COLO668 (cell line): Measurements from ENCODE around the gene RPP25L.
A peak's percentile ranks its signal among the peaks of the same experiment; 100 is the strongest.
"Not testable (repeated sequence)": the region's sequence is repeated elsewhere in the genome, so short reads cannot be mapped to it uniquely, and the experiment has no call there.

ENCODE experiments used
- DNase-seq: peaks from one replicate; lab custom pipeline; 2025; ENCODE audit not compliant: unreplicated experiment; lab: John Stamatoyannopoulos, UW

The RPP25L gene, protein sequence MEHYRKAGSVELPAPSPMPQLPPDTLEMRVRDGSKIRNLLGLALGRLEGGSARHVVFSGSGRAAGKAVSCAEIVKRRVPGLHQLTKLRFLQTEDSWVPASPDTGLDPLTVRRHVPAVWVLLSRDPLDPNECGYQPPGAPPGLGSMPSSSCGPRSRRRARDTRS

DNA sequence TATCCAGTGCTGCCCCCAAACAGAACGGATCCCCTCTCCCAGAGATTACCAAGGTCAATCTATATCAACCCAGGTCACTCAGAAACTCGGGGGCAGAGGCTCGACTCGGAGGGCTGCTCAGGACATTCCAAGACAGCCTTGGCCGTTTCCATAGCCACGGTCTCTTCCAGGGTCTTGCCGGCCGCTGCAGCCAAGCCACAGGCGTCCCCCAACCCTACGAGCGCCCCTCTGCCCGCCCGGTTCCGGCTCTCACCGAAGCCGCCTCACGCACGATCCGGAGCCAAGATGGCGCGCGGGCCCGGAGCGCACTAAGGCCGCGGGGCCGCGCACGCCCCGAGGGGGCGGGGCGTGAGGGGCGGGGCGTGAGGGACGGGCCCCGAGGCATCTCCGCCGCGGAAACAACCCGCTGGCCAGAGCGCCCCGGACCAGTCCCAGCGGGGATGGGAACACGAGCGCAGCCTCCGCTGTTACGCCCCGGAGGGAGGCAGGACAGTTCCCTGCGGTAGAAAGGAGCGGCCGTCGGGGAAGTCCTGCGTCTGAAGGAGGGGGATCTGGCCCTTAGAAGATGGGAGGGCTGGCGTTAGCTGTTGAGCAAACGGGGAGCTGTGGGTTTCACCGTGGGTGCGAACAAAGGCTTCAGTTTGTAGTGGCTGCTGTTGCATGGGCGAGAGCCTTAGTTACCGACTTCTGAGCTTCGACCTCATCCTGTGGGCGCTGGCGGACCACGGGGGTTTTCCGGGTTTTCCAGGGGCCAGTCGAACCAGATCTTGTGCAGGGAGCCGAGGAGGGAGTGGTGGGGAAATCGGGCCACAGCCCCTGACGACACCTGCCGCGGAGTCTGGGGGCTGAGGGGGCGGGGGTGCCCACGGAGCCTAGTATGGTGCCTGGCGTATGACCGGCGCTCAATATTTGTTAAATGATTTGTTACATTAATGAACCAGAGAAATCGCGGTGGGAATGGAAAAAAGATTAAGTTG lies at the start of gene RPP25L:
RPP25L (minus strand) TSS at position 287 of the 977 bp plus-strand sequence. CDS start 801 bp downstream, outside the sequence.
- peak; percentile 94 for DNase-seq

DNA sequence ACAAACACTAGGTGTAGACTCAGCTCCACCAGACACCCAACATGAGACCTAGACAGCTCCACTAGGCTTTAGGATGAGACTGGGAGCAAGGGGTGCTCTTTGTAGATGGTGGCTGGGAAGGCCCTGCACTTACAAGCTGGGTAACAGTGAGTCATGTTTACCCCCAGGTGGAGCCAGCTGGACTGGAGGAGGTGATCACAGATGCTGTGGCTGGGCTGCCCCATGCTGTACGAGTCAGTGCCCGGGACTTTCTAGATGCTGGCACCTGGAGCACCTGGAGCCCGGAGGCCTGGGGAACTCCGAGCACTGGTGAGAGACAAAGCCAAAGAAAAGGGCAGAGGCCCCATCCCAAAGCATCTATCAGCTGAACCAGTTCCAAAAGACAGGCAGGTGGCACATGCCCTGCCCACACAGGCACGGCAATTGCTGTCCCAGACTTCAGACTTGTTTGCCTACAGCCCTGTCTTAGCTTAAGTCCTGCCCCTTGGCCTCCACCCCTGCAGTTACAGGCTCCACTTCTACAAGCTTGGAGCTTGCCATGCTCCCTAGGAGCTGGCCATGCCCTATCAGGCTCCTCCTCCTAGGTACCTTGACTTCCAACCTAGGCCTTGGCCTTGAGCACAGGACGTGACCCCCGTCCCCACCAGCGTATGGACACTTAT lies 47.8 kb upstream of the RPP25L start:
- peak; percentile 86 for DNase-seq

DNA sequence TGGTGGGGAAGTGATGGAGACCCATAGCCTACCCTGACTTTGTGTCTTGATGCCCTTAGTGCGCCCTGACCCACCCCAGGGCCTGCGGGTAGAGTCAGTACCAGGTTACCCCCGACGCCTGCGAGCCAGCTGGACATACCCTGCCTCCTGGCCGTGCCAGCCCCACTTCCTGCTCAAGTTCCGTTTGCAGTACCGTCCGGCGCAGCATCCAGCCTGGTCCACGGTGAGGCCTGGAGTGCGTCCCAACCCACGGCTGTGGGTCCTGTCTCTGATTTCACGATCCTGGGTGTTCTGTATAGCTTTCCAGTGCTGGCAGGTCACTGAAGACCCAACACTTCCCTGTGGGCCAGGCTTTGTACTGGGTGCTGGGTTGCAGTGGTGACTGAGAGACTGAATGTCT lies 46.6 kb upstream of the RPP25L start:
- DNase-seq, result no peak

DNA sequence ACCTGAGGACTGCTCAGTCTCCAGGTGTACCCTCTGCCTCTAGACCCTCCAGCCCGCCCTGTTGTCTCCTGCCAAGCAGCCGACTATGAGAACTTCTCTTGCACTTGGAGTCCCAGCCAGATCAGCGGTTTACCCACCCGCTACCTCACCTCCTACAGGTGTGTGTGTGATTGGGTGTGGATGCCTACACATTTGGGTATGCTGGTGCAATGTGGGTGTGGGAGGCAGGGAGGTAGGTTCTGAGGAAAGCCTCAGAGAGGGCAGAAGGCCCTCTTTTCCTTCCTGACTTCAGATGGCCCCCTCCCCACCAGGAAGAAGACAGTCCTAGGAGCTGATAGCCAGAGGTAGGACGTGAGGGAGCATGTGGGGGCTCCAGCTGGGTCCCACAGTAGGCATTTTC lies 45.1 kb upstream of the RPP25L start:
- no peak for DNase-seq

DNA sequence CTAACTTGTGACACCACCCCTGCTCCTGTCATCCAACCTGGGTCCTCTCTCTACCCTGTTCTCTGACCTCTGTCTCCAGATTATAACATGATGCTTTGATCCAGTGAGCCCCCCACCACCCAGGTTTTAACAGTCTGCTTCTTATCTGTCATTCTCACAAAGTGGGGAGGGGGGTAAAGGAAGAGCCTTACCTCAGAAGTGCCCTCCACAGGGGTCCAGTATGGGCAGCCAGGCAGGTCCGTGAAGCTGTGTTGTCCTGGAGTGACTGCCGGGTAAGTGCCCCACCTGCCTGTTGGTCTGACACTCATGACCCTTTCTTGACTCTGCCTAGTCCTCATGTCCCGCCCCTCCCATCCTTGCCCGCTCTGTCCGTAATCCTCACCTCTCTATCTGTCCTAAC lies 43.5 kb upstream of the RPP25L start:
- DNase-seq, result no peak

DNA sequence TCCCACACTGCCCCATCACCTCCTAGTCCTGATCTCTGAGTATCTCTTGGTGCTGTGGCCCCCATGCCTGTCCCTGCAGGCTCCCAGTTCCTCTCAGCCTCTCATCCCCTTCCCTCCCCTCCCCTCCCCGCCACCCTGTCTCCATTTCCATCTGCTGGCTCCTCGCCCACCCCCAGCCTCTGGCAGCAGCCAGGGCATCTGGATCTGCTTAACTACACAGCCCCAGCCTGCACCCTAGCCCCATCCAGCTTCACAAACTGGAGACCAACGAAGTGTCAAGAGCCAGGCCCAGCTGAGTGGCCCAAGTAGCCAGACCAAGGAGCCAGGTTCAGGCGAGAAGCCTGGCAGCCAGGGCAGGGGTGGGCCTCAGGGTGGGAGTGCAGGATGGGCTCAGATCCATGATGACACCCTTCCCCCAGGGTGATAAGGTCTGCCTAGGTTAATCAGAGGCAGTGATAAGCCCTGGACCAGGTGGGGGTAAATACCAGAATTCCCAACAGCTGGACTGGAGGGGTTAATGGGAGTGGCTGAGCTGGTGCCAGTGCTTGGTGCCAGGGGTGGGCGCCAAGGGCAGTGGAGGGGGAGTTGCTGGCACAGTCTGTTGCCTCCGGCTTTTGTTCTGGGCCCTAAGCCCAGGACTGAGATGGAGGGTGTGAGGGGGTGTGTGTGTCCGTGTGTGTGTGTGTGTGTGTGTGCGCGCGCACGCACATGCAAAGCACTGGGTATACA lies 42.6 kb upstream of the RPP25L start:
- DNase-seq, result no peak

DNA sequence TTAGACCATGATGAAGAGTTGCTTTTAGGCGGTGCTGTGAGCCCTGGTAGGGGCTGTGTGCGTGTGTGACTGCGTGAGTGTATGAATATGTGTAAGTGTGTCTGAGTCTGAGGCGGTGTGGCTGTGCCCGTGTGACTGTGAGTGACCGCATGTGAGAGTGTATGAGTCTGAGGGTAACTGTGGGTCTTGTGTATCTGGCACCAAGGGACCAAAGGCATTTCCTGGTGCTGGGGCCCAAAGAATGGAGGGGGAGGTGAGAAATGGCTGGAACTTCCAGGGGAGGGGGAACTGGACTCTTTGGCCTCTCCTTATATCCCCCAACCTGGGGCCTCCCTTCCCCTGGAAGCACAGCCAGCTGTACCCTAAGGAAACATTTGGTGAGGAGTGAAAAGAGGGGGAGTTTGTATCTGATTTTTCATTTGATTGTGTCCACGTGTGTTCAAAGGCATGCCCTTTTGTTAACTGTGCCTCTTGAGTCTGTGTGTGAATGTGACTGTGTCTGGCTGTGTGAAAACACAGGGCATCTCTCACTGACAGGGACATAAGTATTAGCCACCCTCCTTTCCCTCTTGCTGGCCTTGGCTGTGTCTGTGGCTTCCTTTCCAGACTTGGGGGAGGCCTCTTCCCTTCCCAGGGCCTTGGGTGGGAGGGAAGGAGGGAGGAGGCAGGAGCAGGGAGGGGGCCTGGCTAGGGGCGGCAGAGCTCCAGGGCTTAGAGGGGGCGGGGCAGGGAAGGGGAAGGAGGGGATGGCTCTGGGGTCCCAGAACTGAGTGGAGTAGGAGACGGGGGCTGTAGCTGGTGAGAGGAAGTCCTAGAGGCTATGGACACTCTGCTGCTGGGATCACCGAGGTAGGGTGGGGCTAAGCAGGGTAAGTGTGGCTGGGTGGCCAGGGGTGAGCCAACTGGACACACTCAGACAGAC lies 41.5 kb upstream of the RPP25L start:
- no peak for DNase-seq

DNA sequence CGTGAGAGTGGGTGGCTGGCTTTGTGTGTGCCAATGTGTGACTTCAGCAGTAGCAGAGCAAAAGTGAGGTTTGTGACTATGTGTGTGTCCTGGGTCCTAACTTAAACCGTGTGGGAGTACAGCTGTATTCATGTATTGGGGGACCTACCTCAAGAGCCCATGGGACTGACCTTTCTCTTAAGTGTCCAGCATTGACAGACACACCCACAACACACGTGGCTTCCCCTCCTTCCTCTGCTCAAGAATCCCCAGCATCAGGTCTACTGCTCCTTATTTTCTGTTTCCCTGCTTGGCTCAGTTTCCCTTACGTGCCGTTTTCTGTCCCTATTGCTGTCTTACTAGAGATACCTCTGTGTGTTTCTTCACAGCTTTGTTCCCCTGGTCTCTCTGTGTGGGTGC lies 40.7 kb upstream of the RPP25L start:
- DNase-seq, result no peak

DNA sequence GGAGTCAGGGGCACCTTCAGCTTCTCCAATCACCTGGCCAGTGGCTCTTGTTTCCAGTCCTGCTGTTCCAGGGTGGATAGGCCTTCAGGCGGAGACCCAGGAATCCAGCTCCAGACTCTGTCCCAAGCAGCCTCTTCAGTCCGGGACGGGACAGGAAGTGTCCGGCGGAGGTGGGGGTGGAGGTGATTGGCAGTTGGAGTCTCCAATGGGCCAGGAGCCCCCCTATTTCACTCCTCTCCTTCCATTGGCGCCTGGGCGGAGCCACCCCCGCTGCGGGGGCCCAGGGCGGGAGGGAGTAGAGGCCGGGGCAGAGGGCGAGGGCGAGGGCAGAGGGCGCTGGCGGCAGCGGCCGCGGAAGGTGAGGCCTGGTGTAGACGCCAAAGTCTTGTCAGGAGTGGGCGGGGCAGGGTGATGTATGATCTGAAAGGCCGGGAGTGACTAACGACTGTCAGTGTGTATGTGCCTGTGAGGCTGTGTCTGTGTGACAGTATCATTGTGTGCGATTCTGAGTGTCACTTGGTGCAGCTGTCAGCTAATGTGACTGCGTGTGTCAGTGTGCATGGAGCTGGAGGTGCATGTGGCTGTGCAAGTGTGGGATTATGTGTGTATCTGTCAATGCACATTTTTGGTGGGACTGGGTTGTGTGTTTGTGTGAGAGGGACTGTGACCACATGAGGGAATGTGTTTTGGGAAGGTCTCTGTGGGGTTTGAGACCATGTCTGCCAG lies 40.1 kb upstream of the RPP25L start, which contains the start of gene IL11RA:
IL11RA (plus strand) TSS at position 310 of the 726 bp plus-strand sequence. CDS start 3,033 bp downstream, outside the sequence.
- peak; percentile 16 for DNase-seq

DNA sequence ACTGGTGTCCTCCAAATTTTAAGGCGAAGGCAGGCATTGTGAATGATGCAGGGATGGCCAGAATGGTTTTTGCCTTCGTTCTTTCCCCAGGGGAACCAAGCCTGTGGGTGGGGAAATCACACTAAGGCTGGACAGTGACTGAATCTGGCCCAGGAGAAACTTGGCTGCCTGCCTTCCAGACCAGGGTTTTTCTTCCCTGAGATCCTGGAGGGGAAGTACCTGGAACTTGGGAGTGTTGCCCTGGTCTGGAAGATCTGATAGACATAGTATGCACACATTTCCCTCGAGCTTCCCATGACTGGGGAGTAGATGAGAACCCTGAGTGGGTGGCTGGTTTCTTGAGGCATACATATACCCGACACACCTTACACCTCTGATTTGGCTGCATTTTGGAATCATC lies 39.4 kb upstream of the RPP25L start:
- DNase-seq, result no peak

DNA sequence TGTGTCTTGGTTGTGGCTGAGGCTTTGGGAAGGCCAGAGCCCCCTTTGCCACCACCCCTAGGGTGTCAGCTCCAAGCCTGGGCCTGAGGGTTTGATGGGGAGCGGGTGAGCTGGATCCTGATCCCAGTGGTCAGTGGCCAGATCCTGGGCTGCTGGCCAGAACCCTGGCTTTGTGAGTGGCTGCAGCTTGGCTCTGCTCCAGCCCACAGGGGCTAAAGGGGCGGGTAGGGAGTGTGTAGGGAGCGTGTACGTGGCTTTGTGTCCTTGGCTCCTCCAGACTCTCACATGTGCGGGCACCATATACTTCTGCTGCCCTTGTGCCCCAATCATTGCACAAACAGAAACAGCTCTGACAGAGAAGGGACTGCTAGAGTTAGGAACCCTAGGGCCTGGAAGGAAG lies 38.9 kb upstream of the RPP25L start:
- no peak for DNase-seq

DNA sequence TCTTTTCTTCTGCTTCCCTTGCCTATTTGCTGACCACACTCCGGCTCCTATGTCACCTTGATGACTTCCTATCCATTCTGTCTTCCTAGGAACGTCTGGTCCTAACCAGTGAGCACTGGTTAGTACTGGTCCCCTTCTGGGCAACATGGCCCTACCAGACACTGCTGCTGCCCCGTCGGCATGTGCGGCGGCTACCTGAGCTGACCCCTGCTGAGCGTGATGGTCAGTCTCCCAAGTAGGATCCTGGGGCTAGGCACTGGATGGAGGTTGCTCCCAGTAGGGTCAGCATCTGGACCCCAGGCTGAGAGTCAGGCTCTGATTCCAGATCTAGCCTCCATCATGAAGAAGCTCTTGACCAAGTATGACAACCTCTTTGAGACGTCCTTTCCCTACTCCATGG lies 36.8 kb upstream of the RPP25L start:
- DNase-seq, result no peak

DNA sequence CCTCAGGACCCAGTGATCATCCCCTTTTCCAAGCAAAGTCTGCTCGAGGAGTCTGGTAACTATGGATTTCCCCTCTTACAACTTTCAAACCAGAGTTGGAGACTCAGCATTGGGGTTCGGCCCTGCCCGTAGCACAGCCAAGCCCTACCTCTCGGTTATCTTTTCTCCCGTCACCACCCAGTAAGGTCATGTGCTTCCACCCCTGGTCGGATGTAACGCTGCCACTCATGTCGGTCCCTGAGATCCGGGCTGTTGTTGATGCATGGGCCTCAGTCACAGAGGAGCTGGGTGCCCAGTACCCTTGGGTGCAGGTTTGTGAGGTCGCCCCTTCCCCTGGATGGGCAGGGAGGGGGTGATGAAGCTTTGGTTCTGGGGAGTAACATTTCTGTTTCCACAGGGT lies 35.8 kb upstream of the RPP25L start:
- DNase-seq, result no peak

DNA sequence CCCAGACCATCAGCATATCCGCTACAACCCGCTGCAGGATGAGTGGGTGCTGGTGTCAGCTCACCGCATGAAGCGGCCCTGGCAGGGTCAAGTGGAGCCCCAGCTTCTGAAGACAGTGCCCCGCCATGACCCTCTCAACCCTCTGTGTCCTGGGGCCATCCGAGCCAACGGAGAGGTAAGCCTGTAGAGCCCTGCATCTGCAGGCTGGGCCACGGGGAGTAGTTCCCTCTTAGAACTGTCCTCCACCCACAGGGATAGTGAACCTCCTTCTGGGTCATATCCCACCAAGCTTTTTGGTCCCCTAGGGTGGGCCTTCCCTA lies 35.1 kb upstream of the RPP25L start:
- no peak for DNase-seq

DNA sequence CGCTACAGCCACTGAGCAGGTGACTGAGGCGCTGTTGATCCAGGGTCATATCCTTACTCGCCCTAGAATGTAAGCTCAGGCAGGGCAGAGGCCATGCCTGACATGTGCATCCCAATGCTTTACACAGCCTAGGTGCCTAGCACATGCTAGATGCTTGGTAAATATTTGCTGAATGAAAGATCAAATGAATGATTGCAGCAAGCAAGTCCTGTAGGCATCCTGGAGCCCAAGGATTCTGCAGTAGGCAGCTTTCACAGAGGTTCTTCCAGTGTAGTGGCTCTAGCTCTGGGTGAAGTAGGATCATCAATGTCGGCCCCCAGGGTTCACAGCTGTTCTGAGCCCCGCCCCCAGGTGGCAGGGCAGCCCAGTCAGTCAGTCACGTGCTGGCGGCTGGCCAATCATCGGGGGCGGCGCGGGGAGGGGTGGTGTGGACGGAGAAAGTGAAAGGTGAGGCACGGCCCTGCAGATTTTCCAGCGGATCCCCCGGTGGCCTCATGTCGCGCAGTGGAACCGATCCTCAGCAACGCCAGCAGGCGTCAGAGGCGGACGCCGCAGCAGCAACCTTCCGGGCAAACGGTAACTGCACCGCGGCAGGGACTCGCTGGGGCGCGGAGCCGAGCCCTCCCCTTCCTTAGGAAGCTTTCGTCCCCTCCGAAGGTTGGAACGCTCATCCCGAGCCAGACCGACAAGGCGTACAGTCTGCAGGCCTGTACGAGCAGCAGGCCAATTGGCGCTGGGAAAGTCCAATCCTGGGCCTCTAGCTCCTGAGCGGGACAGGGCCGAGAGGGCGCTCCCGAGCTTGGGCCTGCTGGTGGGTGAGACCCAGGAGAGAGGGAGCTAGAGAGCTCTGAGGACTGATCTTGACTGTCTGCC lies 34.5 kb upstream of the RPP25L start, which contains the start of gene GALT:
GALT (plus strand) TSS at position 465 of the 873 bp plus-strand sequence; CDS start at position 495, 30 bp downstream.
- DNase-seq, result peak; percentile 95

DNA sequence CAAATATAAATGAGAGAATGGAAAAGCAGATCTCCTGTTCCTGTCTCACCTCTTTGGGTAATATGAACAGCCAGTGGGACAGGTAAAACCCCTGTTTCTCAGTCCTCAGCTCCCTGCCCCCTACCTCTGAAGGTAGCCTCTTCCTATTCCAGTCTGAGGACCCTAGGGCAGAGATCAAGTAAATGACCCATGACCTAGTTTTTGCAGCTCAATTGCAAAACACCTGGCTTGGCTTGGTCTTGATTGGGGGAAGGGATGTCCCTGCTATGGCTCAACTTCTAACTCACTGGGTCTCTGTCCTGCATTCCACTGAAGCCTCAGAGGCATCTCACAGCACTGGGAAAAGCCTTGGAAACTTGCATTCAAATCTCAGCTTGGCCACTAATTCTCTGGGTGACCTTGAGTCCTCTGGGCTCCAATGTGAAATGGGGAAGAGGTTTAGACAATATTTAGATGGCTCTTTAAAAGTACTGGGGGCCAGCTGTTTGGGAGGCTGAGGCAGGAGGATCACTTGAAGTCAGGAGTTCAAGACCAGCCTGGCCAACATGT lies 32.9 kb upstream of the RPP25L start:
- DNase-seq, result no peak

DNA sequence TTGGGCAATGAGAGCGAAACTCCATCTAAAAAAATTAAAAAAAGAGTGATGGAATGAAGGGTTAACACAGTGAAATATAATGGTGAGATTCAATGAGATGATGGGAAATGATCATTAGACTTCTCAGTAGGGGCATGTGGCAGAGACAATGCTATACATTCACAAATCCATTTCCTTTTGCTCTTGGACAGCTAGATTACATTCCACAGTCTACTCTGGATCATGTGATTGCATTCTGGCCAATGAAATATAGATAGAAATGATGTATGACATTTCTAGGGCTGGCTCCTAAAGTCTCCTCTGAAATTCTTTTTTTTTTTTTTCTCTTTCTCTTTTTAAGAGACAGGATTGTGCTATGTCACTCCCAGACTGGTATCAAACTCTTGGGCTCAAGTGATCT lies 30.8 kb upstream of the RPP25L start:
- DNase-seq, result no peak

DNA sequence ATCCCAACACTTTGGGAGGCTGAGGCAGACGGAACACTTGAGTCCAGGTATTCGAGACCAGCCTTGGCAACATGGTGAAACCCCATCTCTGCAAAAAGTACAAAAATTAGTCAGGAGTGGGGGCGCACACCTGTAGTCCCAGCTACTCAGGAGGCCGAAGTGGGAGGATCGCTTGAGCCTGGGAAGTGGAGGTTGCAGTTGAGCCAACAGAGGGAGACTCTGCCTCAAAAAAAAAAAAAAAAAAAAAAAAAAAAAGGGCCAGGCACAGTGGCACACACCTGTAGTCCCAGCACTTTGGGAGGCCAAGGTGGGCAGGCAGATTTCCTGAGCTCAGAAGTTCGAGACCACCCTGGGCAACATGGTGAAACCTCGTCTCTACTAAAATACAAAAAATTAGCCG lies 27.4 kb upstream of the RPP25L start:
- not testable (repeated sequence) for DNase-seq
